Progenitor cell of endocrine pancreas (in vitro differentiated cells): Measurements from ENCODE around the gene PNPLA2. TPM values are rescaled to one million over a fixed set of nuclear protein-coding genes. Genes with fewer than 3 reads are reported as not detected.

Experiments used
- DNase-seq: peaks from one replicate; pipeline ENCODE4 v3.0.0; 2021; ENCODE audit warnings: low spot score; ENCODE audit not compliant: unreplicated experiment
- H3K27ac Mint-ChIP-seq: 2 replicates; pipeline ENCODE4 v1.8.0; 2021; ENCODE audit warnings: mild to moderate bottlenecking, moderate library complexity, mixed read lengths
- H3K27me3 Mint-ChIP-seq: 2 replicates; pipeline ENCODE4 v1.8.0; 2021; ENCODE audit warnings: mixed read lengths
- H3K36me3 Mint-ChIP-seq: 2 replicates; pipeline ENCODE4 v1.8.0; 2022; ENCODE audit warnings: mixed read lengths; ENCODE audit not compliant: insufficient read depth
- H3K4me1 Mint-ChIP-seq: 2 replicates; pipeline ENCODE4 v1.8.0; 2021; ENCODE audit warnings: low read depth, mixed read lengths
- H3K4me3 Mint-ChIP-seq: 2 replicates; pipeline ENCODE4 v1.8.0; 2021; ENCODE audit warnings: low read depth, mild to moderate bottlenecking, moderate library complexity, mixed read lengths
- H3K9me3 Mint-ChIP-seq: 2 replicates; pipeline ENCODE4 v1.8.0; 2021; ENCODE audit warnings: low read depth, mixed read lengths
- CTCF ChIP-seq: fragments of 200-600 bp; sonication (generic); IDR thresholded peaks from one replicate; pipeline ENCODE4 v1.5.0; 2021; ENCODE audit warnings: antibody characterized with exemption, mild to moderate bottlenecking; ENCODE audit not compliant: unreplicated experiment
- total RNA-seq: library from RNA; stranded (reverse); gene quantifications from 2 replicates; pipeline ENCODE4 v1.2.1, GENCODE V29; 2021

Gene PNPLA2
- total RNA-seq, 1 donor from 2014 or later, result 51.1 TPM

GRCh38 chr11:810040-810567 is 8.6 kb upstream of the PNPLA2 start:
- H3K4me3 Mint-ChIP-seq, result peak overlapping the region; percentile 93
- H3K27ac Mint-ChIP-seq, result peak overlapping the region; percentile 99
- H3K27me3 Mint-ChIP-seq, result no peaks in the 10 kb centered on the region
- no peaks in the 10 kb centered on the region for H3K9me3 Mint-ChIP-seq
- H3K36me3 Mint-ChIP-seq, result peaks cover 6% of the 10 kb centered on the region
- peak; percentile 23 for TF ChIP-seq CTCF
- no peak for DNase-seq
- H3K4me1 Mint-ChIP-seq, result peaks cover 15% of the 10 kb centered on the region

GRCh38 chr11:811446-812245 is 7.1 kb upstream of the PNPLA2 start:
- H3K4me1 Mint-ChIP-seq, result peaks cover 15% of the 10 kb centered on the region
- H3K36me3 Mint-ChIP-seq, result peaks cover 8% of the 10 kb centered on the region
- H3K27me3 Mint-ChIP-seq, result no peaks in the 10 kb centered on the region
- no peak for DNase-seq
- H3K4me3 Mint-ChIP-seq, result peak overlapping the region; percentile 93
- TF ChIP-seq CTCF, result no peak
- H3K9me3 Mint-ChIP-seq, result no peaks in the 10 kb centered on the region
- H3K27ac Mint-ChIP-seq, result peak overlapping the region; percentile 76

- H3K4me3 Mint-ChIP-seq, result peak overlapping the region; percentile 16
- H3K36me3 Mint-ChIP-seq, result peaks cover 8% of the 10 kb centered on the region
- no peak for TF ChIP-seq CTCF
- H3K27me3 Mint-ChIP-seq, result no peaks in the 10 kb centered on the region
- peaks cover 15% of the 10 kb centered on the region for H3K4me1 Mint-ChIP-seq
- no peak overlapping the region for H3K27ac Mint-ChIP-seq
- DNase-seq, result no peak
- no peaks in the 10 kb centered on the region for H3K9me3 Mint-ChIP-seq
Measured at GRCh38 chr11:812390-812789, 6.3 kb upstream of the PNPLA2 start.

GRCh38 chr11:813072-813455 is 5.7 kb upstream of the PNPLA2 start:
- H3K36me3 Mint-ChIP-seq, result peaks cover 8% of the 10 kb centered on the region

More at GRCh38 chr11:813072-813455, 5.7 kb upstream of the PNPLA2 start:
- no peak for DNase-seq
- no peak overlapping the region for H3K4me3 Mint-ChIP-seq
- no peaks in the 10 kb centered on the region for H3K9me3 Mint-ChIP-seq
- H3K4me1 Mint-ChIP-seq, result peaks cover 13% of the 10 kb centered on the region
- TF ChIP-seq CTCF, result no peak
- no peaks in the 10 kb centered on the region for H3K27me3 Mint-ChIP-seq
- H3K27ac Mint-ChIP-seq, result no peak overlapping the region
